HL-60 (cell line): ENCODE data around the gene RUNX1.

Source experiments
- DNase-seq, 2 experiments: peaks; one replicate each; pipeline ENCODE4 v3.0.0-alpha.2; 2010 to 2020; ENCODE audit warnings: low read depth in 1 of 2, low spot score in 1 of 2
- H3K27ac ChIP-seq: fragments of 250-450 bp; sonication (Bioruptor Pico); replicated peaks from 2 replicates; pipeline ENCODE4 v1.5.1; 2020; ENCODE audit warnings: mild to moderate bottlenecking, moderate library complexity
- H3K27me3 ChIP-seq: fragments of 250-450 bp; sonication (Bioruptor Pico); 2 replicates; pipeline ENCODE4 v1.5.1; 2021; ENCODE audit warnings: mild to moderate bottlenecking, moderate library complexity; ENCODE audit not compliant: insufficient read depth, poor library complexity, severe bottlenecking
- H3K4me3 ChIP-seq: replicated peaks from 2 replicates; pipeline ENCODE4 v1.5.1; 2011; ENCODE audit warnings: mild to moderate bottlenecking, control low read depth, low read length; ENCODE audit not compliant: insufficient read depth
- GABPA ChIP-seq: IDR thresholded peaks from 2 replicates; pipeline ENCODE4 v1.6.1; 2012; ENCODE audit warnings: low read depth
- POLR2AphosphoS5 ChIP-seq: IDR thresholded peaks from 2 replicates; pipeline ENCODE4 v1.6.1; 2012; ENCODE audit warnings: low read depth
- SPI1 ChIP-seq: IDR thresholded peaks from 2 replicates; pipeline ENCODE4 v1.6.1; 2012; ENCODE audit warnings: low read depth, mild to moderate bottlenecking, borderline replicate concordance
- TF ChIP-seq, protein P1 (sequence below): IDR thresholded peaks from one replicate; pipeline ENCODE4 v1.5.1; 2011; ENCODE audit warnings: low read length, control low read depth, inconsistent platforms; ENCODE audit not compliant: insufficient read depth
- TF ChIP-seq, protein P2 (sequence below): IDR thresholded peaks from 2 replicates; pipeline ENCODE4 v1.6.1; 2012; ENCODE audit warnings: low read depth; ENCODE audit not compliant: insufficient replicate concordance

The RUNX1 gene

DNA sequence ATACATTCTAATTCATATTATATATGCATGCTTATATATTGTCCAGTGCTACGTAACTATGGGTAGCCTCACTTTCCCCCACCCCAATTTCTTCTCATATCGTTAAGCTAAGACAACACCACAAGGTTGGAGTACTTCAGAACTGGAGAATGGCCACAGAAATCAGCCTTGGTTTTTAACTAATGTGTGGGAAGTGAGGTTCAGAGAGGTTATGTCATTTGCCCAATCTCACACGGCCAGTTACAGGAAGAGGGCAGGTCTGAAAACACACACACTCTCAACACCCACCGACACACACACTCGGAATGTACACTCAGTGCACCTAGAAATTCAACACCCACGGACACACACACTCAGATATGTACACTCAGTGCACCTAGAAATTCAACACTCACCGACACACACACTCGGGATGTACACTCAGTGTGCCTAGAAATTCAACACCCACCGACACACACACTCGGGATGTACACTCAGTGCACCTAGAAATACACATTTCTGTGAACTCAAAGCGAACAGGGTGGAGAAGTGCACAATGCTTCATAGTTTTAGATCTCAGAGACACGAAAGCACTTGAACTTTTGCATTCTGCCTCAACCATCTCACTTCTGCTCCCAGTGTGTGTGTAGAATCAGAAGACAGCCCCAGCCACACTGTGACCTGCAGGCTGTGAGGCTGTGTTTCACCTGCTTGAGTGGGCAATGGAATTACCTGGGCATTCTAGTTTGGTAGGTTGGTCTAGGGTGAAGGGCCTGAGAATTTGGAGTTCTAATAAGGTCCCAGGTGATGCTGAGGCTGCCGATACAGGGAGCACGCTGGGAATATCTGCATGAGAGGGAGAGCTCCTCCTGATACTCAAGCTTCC, 209.9 kb downstream of the RUNX1 start:
- H3K27ac ChIP-seq: no peak overlapping the region
- DNase-seq: no peak
- H3K4me3 ChIP-seq: no peak overlapping the region
- TF ChIP-seq POLR2AphosphoS5: no peak
- TF ChIP-seq, protein P1, sequence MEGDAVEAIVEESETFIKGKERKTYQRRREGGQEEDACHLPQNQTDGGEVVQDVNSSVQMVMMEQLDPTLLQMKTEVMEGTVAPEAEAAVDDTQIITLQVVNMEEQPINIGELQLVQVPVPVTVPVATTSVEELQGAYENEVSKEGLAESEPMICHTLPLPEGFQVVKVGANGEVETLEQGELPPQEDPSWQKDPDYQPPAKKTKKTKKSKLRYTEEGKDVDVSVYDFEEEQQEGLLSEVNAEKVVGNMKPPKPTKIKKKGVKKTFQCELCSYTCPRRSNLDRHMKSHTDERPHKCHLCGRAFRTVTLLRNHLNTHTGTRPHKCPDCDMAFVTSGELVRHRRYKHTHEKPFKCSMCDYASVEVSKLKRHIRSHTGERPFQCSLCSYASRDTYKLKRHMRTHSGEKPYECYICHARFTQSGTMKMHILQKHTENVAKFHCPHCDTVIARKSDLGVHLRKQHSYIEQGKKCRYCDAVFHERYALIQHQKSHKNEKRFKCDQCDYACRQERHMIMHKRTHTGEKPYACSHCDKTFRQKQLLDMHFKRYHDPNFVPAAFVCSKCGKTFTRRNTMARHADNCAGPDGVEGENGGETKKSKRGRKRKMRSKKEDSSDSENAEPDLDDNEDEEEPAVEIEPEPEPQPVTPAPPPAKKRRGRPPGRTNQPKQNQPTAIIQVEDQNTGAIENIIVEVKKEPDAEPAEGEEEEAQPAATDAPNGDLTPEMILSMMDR: no peak
- TF ChIP-seq, protein P2, sequence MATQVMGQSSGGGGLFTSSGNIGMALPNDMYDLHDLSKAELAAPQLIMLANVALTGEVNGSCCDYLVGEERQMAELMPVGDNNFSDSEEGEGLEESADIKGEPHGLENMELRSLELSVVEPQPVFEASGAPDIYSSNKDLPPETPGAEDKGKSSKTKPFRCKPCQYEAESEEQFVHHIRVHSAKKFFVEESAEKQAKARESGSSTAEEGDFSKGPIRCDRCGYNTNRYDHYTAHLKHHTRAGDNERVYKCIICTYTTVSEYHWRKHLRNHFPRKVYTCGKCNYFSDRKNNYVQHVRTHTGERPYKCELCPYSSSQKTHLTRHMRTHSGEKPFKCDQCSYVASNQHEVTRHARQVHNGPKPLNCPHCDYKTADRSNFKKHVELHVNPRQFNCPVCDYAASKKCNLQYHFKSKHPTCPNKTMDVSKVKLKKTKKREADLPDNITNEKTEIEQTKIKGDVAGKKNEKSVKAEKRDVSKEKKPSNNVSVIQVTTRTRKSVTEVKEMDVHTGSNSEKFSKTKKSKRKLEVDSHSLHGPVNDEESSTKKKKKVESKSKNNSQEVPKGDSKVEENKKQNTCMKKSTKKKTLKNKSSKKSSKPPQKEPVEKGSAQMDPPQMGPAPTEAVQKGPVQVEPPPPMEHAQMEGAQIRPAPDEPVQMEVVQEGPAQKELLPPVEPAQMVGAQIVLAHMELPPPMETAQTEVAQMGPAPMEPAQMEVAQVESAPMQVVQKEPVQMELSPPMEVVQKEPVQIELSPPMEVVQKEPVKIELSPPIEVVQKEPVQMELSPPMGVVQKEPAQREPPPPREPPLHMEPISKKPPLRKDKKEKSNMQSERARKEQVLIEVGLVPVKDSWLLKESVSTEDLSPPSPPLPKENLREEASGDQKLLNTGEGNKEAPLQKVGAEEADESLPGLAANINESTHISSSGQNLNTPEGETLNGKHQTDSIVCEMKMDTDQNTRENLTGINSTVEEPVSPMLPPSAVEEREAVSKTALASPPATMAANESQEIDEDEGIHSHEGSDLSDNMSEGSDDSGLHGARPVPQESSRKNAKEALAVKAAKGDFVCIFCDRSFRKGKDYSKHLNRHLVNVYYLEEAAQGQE: no peak
- no peak for TF ChIP-seq GABPA
- no peak for TF ChIP-seq SPI1
- H3K27me3 ChIP-seq: no peaks in the 10 kb centered on the region

- DNase-seq: no peak
- TF ChIP-seq, protein P1: no peak
- TF ChIP-seq POLR2AphosphoS5: no peak
- Histone ChIP-seq H3K27ac (no peak overlapping the region), H3K27me3 (no peaks in the 10 kb centered on the region), H3K4me3 (no peak overlapping the region)
Observed at GRCh38 chr21:34836933-34837505, 212.1 kb downstream of the RUNX1 start.

- no peak overlapping the region for H3K4me3 ChIP-seq
- TF ChIP-seq, protein P1: no peak
- TF ChIP-seq SPI1 (no peak), POLR2AphosphoS5 (peak; percentile 29; the same call in 1 of the 2 replicates), GABPA (no peak)
- TF ChIP-seq, protein P2: no peak
- H3K27ac ChIP-seq: no peak overlapping the region
- no peaks in the 10 kb centered on the region for H3K27me3 ChIP-seq
- peak in 1 of 2 experiments; percentile 39 for DNase-seq
Observed at GRCh38 chr21:34836103-34836932, 212.8 kb downstream of the RUNX1 start.
